ENCODE results near the gene ASPN. TPM values are rescaled to one million over a fixed set of nuclear protein-coding genes. Genes with fewer than 3 reads are reported as not detected.

The ASPN gene
- total and polyA plus RNA-seq, 2 donors (not counting 3 experiments of a cell fraction or from before 2014, with no cell fraction given) = not detected

DNA sequence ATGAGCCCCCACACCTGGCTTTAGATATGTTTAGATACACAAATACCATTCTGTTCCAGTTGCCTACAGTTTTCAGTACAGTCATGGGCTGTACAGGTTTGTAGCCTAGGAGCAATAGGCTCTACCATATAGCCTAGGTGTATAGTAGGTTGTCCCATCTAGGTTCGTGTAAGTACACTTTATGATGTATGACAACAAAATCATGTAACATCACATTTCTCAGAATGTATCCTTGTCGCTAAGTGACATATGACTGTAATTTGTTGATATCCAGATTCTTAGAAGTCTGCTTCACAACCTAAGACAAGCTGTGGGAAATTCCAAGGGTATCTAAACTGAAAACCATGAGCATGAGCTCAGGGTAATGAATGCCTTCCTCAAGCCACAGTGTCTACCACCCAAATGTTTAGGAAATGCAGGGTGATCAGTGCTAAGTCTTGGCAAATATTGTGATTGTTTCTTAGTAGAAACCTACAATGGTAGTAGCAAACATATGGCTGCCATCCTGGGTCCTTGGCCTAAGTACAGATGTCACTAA, 45.1 kb upstream of the ASPN start:
- CTCF ChIA-PET = interaction anchor here (1.3 to 1.4 kb wide), 2 partner anchors 10 to 18 kb away, joined by 3 to 4 read pairs; no protein-coding TSS in a partner anchor
- dilution Hi-C loops (cut with MboI; ENCODE audit: extremely low pct_ligation_motif_present, low sequenced_read_pairs) = no loop called here

GRCh38 chr9:92525306-92525705, 43.0 kb upstream of the ASPN start:
- dilution Hi-C loops (cut with MboI; ENCODE audit: extremely low pct_ligation_motif_present, low sequenced_read_pairs) = no loop called here
- DNase-seq (ENCODE audit: low read depth, low spot score) (no peak), FAIRE-seq (no peak)
- no TSS peak for BruUV-seq (replicated peaks)
- H3K9ac ChIP-seq (replicated peaks; ENCODE audit: extremely low read depth, insufficient read depth, low read length) = no peak overlapping the region
- intact Hi-C loops (cut with micrococcal nuclease) = no loop called here
- H3K27me3 ChIP-seq (ENCODE audit: control insufficient read depth in 2 of 2, insufficient read depth in 2 of 2, low read length in 2 of 2) = no peaks in the 10 kb centered on the region
- H3K9me1 ChIP-seq (replicated peaks; ENCODE audit: control insufficient read depth, extremely low read depth, insufficient read depth, low read length) = no peaks in the 10 kb centered on the region
- H2AFZ ChIP-seq (ENCODE audit: low read depth, low read length) = no peak overlapping the region
- H3K36me3 ChIP-seq (ENCODE audit: control insufficient read depth in 2 of 2, extremely low read depth in 1 of 2, insufficient read depth in 2 of 2, low read length in 2 of 2) = no peaks in the 10 kb centered on the region
- H3K27ac ChIP-seq (ENCODE audit: insufficient read depth, low read depth, low read length) = no peak overlapping the region
- TF ChIP-seq, protein P1, sequence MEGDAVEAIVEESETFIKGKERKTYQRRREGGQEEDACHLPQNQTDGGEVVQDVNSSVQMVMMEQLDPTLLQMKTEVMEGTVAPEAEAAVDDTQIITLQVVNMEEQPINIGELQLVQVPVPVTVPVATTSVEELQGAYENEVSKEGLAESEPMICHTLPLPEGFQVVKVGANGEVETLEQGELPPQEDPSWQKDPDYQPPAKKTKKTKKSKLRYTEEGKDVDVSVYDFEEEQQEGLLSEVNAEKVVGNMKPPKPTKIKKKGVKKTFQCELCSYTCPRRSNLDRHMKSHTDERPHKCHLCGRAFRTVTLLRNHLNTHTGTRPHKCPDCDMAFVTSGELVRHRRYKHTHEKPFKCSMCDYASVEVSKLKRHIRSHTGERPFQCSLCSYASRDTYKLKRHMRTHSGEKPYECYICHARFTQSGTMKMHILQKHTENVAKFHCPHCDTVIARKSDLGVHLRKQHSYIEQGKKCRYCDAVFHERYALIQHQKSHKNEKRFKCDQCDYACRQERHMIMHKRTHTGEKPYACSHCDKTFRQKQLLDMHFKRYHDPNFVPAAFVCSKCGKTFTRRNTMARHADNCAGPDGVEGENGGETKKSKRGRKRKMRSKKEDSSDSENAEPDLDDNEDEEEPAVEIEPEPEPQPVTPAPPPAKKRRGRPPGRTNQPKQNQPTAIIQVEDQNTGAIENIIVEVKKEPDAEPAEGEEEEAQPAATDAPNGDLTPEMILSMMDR (IDR thresholded peaks at IDR 0.05; ENCODE audit: extremely low read depth in 1 of 2, insufficient read depth in 1 of 2, low read depth in 1 of 2, low read length in 2 of 2) = no peak
- TF ChIP-seq, protein P2, sequence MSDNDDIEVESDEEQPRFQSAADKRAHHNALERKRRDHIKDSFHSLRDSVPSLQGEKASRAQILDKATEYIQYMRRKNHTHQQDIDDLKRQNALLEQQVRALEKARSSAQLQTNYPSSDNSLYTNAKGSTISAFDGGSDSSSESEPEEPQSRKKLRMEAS (IDR thresholded peaks at IDR 0.05; ENCODE audit: insufficient read depth, insufficient read length) = no peak
- TF ChIP-seq FOS (IDR thresholded peaks at IDR 0.05; ENCODE audit: borderline replicate concordance, insufficient read depth, low read length) (no peak), MYC (IDR thresholded peaks at IDR 0.05; ENCODE audit: low read depth, low read length) (no peak), EZH2 (IDR thresholded peaks at IDR 0.05; ENCODE audit: borderline replicate concordance, low read depth, low read length, severe bottlenecking) (no peak), GATA2 (IDR thresholded peaks at IDR 0.05; ENCODE audit: insufficient read depth, insufficient read length, low read depth, low read length) (no peak)
- no peaks in the 10 kb centered on the region for H3K79me2 ChIP-seq (ENCODE audit: control insufficient read depth, insufficient read depth, low read length)
- H3K4me1 ChIP-seq (ENCODE audit: control insufficient read depth, extremely low read depth, insufficient read depth, low read length) = no peaks in the 10 kb centered on the region
- no peaks in the 10 kb centered on the region for H3K9me3 ChIP-seq (replicated peaks; ENCODE audit: control insufficient read depth, insufficient read depth, low read length)
- H4K20me1 ChIP-seq (replicated peaks; ENCODE audit: control insufficient read depth, extremely low read depth, insufficient read depth, low read length) = no peaks in the 10 kb centered on the region
- ChIA-PET POLR2A (no interaction called here), CTCF (no interaction called here)
- H3K4me3 ChIP-seq (replicated peaks in 1 of 3; ENCODE audit: insufficient read depth in 1 of 3, low read depth in 1 of 3, low read length in 3 of 3) = no peak overlapping the region
- H3K4me2 ChIP-seq (ENCODE audit: insufficient read depth, low read length) = no peak overlapping the region

More for the DNA sequence above, 45.1 kb upstream of the ASPN start:
- no peak overlapping the region for H2AFZ ChIP-seq (ENCODE audit: low read depth, low read length)
- DNase-seq (ENCODE audit: low read depth, low spot score) (no peak), FAIRE-seq (no peak)
- H3K9me1 ChIP-seq (replicated peaks; ENCODE audit: control insufficient read depth, extremely low read depth, insufficient read depth, low read length) = no peaks in the 10 kb centered on the region
- H3K9ac ChIP-seq (replicated peaks; ENCODE audit: extremely low read depth, insufficient read depth, low read length) = no peak overlapping the region
- H3K4me1 ChIP-seq (ENCODE audit: control insufficient read depth, extremely low read depth, insufficient read depth, low read length) = no peaks in the 10 kb centered on the region
- H3K27me3 ChIP-seq (ENCODE audit: control insufficient read depth in 2 of 2, insufficient read depth in 2 of 2, low read length in 2 of 2) = no peaks in the 10 kb centered on the region
- no peak overlapping the region for H3K27ac ChIP-seq (ENCODE audit: insufficient read depth, low read depth, low read length)
- H3K36me3 ChIP-seq (ENCODE audit: control insufficient read depth in 2 of 2, extremely low read depth in 1 of 2, insufficient read depth in 2 of 2, low read length in 2 of 2) = no peaks in the 10 kb centered on the region
- H3K9me3 ChIP-seq (replicated peaks; ENCODE audit: control insufficient read depth, insufficient read depth, low read length) = no peaks in the 10 kb centered on the region
- intact Hi-C loops (cut with micrococcal nuclease) = no loop called here
- no peak overlapping the region for H3K4me3 ChIP-seq (replicated peaks in 1 of 3; ENCODE audit: insufficient read depth in 1 of 3, low read depth in 1 of 3, low read length in 3 of 3)
- no TSS peak for BruUV-seq (replicated peaks)
- TF ChIP-seq POLR2AphosphoS5 (IDR thresholded peaks at IDR 0.05; ENCODE audit: insufficient read depth, low read depth, low read length) (no peak), EZH2 (IDR thresholded peaks at IDR 0.05; ENCODE audit: borderline replicate concordance, low read depth, low read length, severe bottlenecking) (no peak), MYC (IDR thresholded peaks at IDR 0.05; ENCODE audit: low read depth, low read length) (no peak)
- TF ChIP-seq, protein P1 (IDR thresholded peaks at IDR 0.05; ENCODE audit: extremely low read depth in 1 of 2, insufficient read depth in 1 of 2, low read depth in 1 of 2, low read length in 2 of 2) = no peak
- POLR2A ChIA-PET = no interaction called here
- no peaks in the 10 kb centered on the region for H4K20me1 ChIP-seq (replicated peaks; ENCODE audit: control insufficient read depth, extremely low read depth, insufficient read depth, low read length)
- no peak overlapping the region for H3K4me2 ChIP-seq (ENCODE audit: insufficient read depth, low read length)
- no peaks in the 10 kb centered on the region for H3K79me2 ChIP-seq (ENCODE audit: control insufficient read depth, insufficient read depth, low read length)

Data from endothelial cell of umbilical vein (primary cell).